Endothelial cell of umbilical vein (primary cell): ENCODE data around the gene MIXL1. TPM values are rescaled to one million over a fixed set of nuclear protein-coding genes. Genes with fewer than 3 reads are reported as not detected.

ENCODE experiments used
- BruUV-seq: library from RNA; stranded (reverse); fragments of 400-500 nt; replicated peaks from 2 replicates; lab custom pipeline; 2021; lab: Mats Ljungman, UMichigan
- CTCF ChIA-PET: fragments of 300-600, 350-600 bp; sonication (Branson Sonifier 250); formaldehyde crosslinking; loops from one replicate; lab custom pipeline; 2021; ENCODE audit warnings: antibody characterized with exemption, inconsistent platforms; lab: Charles Lee
- POLR2A ChIA-PET: fragments of 300-600, 350-600 bp; sonication (Branson Sonifier 250); formaldehyde crosslinking; loops from one replicate; lab custom pipeline; 2021; ENCODE audit warnings: antibody characterized with exemption, inconsistent platforms; lab: Charles Lee
- DNase-seq: peaks from one replicate; pipeline ENCODE4 v3.0.0-alpha.2; 2011; ENCODE audit warnings: low read depth, low spot score
- FAIRE-seq: peaks from 2 replicates; lab custom pipeline; 2011; peaks lifted over from hg19 to GRCh38; lab: Jason Lieb, UNC
- H2AFZ ChIP-seq: 2 replicates; pipeline ENCODE4 v1.6.0; 2012; ENCODE audit warnings: low read depth, low read length, control low read depth, inconsistent platforms
- H3K27ac ChIP-seq: 2 replicates; pipeline ENCODE4 v1.5.1; 2011; ENCODE audit warnings: low read depth, mild to moderate bottlenecking, control low read depth, low read length, moderate library complexity; ENCODE audit not compliant: insufficient read depth
- H3K27me3 ChIP-seq, 2 experiments: 2 replicates each; pipeline versions ENCODE4 v1.6.0 to v1.6.1; 2011; ENCODE audit warnings: low read length in 2 of 2, mixed read lengths in 1 of 2; ENCODE audit not compliant: control insufficient read depth in 2 of 2, insufficient read depth in 2 of 2
- H3K36me3 ChIP-seq, 2 experiments: 2 replicates in 1 of 2; 3 replicates in 1 of 2; pipeline ENCODE4 v1.5.1; 2011; ENCODE audit warnings: low read length in 2 of 2, mild to moderate bottlenecking in 1 of 2, moderate library complexity in 1 of 2; ENCODE audit not compliant: control insufficient read depth in 2 of 2, insufficient read depth in 2 of 2; ENCODE audit errors: extremely low read depth in 1 of 2
- H3K4me1 ChIP-seq: 3 replicates; pipeline ENCODE4 v1.5.1; 2011; ENCODE audit warnings: mild to moderate bottlenecking, low read length; ENCODE audit not compliant: control insufficient read depth, insufficient read depth; ENCODE audit errors: extremely low read depth
- H3K4me2 ChIP-seq: 2 replicates; pipeline ENCODE4 v1.6.1; 2011; ENCODE audit warnings: low read length, control low read depth, mixed read lengths; ENCODE audit not compliant: insufficient read depth
- H3K4me3 ChIP-seq, 3 experiments: fragments of 200-600 bp in 1 of 3; sonication (generic), shearing (Covaris generic) in 1 of 3; replicated peaks in 1 of 3; 2 replicates each; pipeline ENCODE4 v1.5.1; 2011 to 2016; ENCODE audit warnings: control low read depth in 3 of 3, low read length in 3 of 3, mild to moderate bottlenecking in 2 of 3, inconsistent platforms in 1 of 3, low read depth in 1 of 3, moderate library complexity in 1 of 3; ENCODE audit not compliant: insufficient read depth in 1 of 3
- H3K79me2 ChIP-seq: 2 replicates; pipeline ENCODE4 v1.6.0; 2012; ENCODE audit warnings: low read length, inconsistent platforms; ENCODE audit not compliant: control insufficient read depth, insufficient read depth
- H3K9ac ChIP-seq: replicated peaks from 2 replicates; pipeline ENCODE3; 2011; ENCODE audit warnings: low read length, control low read depth; ENCODE audit not compliant: insufficient read depth; ENCODE audit errors: extremely low read depth
- H3K9me1 ChIP-seq: replicated peaks from 3 replicates; pipeline ENCODE4 v1.6.0; 2011; ENCODE audit warnings: mild to moderate bottlenecking, low read length; ENCODE audit not compliant: control insufficient read depth, insufficient read depth; ENCODE audit errors: extremely low read depth
- H3K9me3 ChIP-seq: replicated peaks from 2 replicates; pipeline ENCODE4 v1.5.1; 2012; ENCODE audit warnings: low read length, inconsistent platforms; ENCODE audit not compliant: control insufficient read depth, insufficient read depth
- H4K20me1 ChIP-seq: replicated peaks from 2 replicates; pipeline ENCODE3; 2011; ENCODE audit warnings: mild to moderate bottlenecking, low read length; ENCODE audit not compliant: control insufficient read depth, insufficient read depth; ENCODE audit errors: extremely low read depth
- CTCF ChIP-seq, 2 donors: IDR thresholded peaks; 1 replicate in 1 of 2; 2 replicates in 1 of 2; pipeline ENCODE4 v1.5.1; 2011; ENCODE audit warnings: low read length in 2 of 2, mild to moderate bottlenecking in 2 of 2, moderate library complexity in 2 of 2, control low read depth in 1 of 2, inconsistent platforms in 1 of 2, low read depth in 1 of 2; ENCODE audit not compliant: insufficient read depth in 1 of 2; ENCODE audit errors: extremely low read depth in 1 of 2
- EZH2 ChIP-seq: IDR thresholded peaks from 2 replicates; pipeline ENCODE4 v1.6.1; 2012; ENCODE audit warnings: borderline replicate concordance, low read depth, mild to moderate bottlenecking, moderate library complexity, low read length, inconsistent platforms; ENCODE audit not compliant: severe bottlenecking
- FOS ChIP-seq: IDR thresholded peaks from 2 replicates; pipeline ENCODE4 v1.6.1; 2011; ENCODE audit warnings: mild to moderate bottlenecking, low read length, moderate library complexity, borderline replicate concordance; ENCODE audit not compliant: insufficient read depth
- GATA2 ChIP-seq: IDR thresholded peaks from 2 replicates; pipeline ENCODE4 v1.7.0; 2011; ENCODE audit warnings: low read depth, mild to moderate bottlenecking, moderate library complexity, mixed read lengths, low read length; ENCODE audit not compliant: insufficient read length, insufficient read depth
- JUN ChIP-seq: IDR thresholded peaks from 2 replicates; pipeline ENCODE4 v1.6.1; 2011; ENCODE audit warnings: borderline replicate concordance, low read depth; ENCODE audit not compliant: insufficient read length, insufficient read depth
- MYC ChIP-seq: IDR thresholded peaks from one replicate; pipeline ENCODE4 v1.6.1; 2011; ENCODE audit warnings: mild to moderate bottlenecking, low read depth, low read length
- POLR2AphosphoS5 ChIP-seq: IDR thresholded peaks from 2 replicates; pipeline ENCODE4 v1.6.1; 2012; ENCODE audit warnings: low read depth, mild to moderate bottlenecking, control low read depth, low read length, moderate library complexity; ENCODE audit not compliant: insufficient read depth
- dilution Hi-C: fragments of 300-500 bp; cut with MboI; formaldehyde crosslinking; loops from one replicate; pipeline ENCODE4 v1.15.0; 2019; ENCODE audit warnings: low sequenced_read_pairs; ENCODE audit not compliant: extremely low pct_ligation_motif_present
- intact Hi-C: fragments of 100-400 bp; cut with micrococcal nuclease; formaldehyde crosslinking; loops from one replicate; pipeline ENCODE4 v1.10.0; 2022
- polyA plus RNA-seq, 4 experiments: library from polyadenylated mRNA; depleted of rRNA in 3 of 4; stranded (reverse) in 3 of 4; unstranded in 1 of 4; fragments of >200 nt; gene quantifications; 2 replicates each; pipeline versions ENCODE4 v1.2.1 to v1.2.3, GENCODE V29; 2011 to 2012; ENCODE audit warnings: missing spikeins in 1 of 4
- total RNA-seq: library from RNA; stranded (reverse); gene quantifications from 2 replicates; pipeline ENCODE4 v1.2.3, GENCODE V29; 2021

MIXL1 gene
- total and polyA plus RNA-seq, 2 donors (not counting 3 experiments of a cell fraction or from before 2014, with no cell fraction given) = 0.58 to 1.2 TPM

GRCh38 chr1:226233806-226234205 is 10.3 kb downstream of the MIXL1 start:
- Histone ChIP-seq H3K36me3 (no peaks in the 10 kb centered on the region), H3K27me3 (no peaks in the 10 kb centered on the region), H3K79me2 (no peaks in the 10 kb centered on the region), H3K9me1 (no peaks in the 10 kb centered on the region), H3K27ac (no peak overlapping the region), H2AFZ (no peak overlapping the region), H3K4me1 (no peaks in the 10 kb centered on the region), H3K9me3 (no peaks in the 10 kb centered on the region), H4K20me1 (no peaks in the 10 kb centered on the region), H3K9ac (no peak overlapping the region), H3K4me2 (no peak overlapping the region), H3K4me3 (no peak overlapping the region)
- dilution Hi-C loops (no loop called here), intact Hi-C loops (no loop called here)
- FAIRE-seq (no peak), DNase-seq (no peak)
- no TSS peak for BruUV-seq
- TF ChIP-seq EZH2 = no peak
- POLR2A ChIA-PET = no interaction called here
- CTCF ChIA-PET = interaction anchor here (1.7 kb wide), 1 partner anchor 37 kb away, joined by 4 read pairs; no protein-coding TSS in a partner anchor

- no peaks in the 10 kb centered on the region for H3K27me3 ChIP-seq
- intact Hi-C loops (no loop called here), dilution Hi-C loops (no loop called here)
- no peaks in the 10 kb centered on the region for H3K36me3 ChIP-seq
- H3K9me3 ChIP-seq = no peaks in the 10 kb centered on the region
- H3K9ac ChIP-seq = no peak overlapping the region
- H3K9me1 ChIP-seq = no peaks in the 10 kb centered on the region
- no peak overlapping the region for H3K4me3 ChIP-seq
- BruUV-seq = no TSS peak
- no peak overlapping the region for H3K4me2 ChIP-seq
- H4K20me1 ChIP-seq = no peaks in the 10 kb centered on the region
- DNase-seq = no peak
- no peaks in the 10 kb centered on the region for H3K4me1 ChIP-seq
- no peak overlapping the region for H3K27ac ChIP-seq
- TF ChIP-seq GATA2 = no peak
- no peak for TF ChIP-seq FOS
- TF ChIP-seq JUN = no peak
- no peak for TF ChIP-seq CTCF (IDR thresholded peaks at IDR 0.05; ENCODE audit: extremely low read depth in 1 of 2, insufficient read depth in 1 of 2, low read depth in 1 of 2, low read length in 2 of 2)
- no peak for TF ChIP-seq MYC
- TF ChIP-seq POLR2AphosphoS5 = no peak
- ChIA-PET CTCF (no interaction called here), POLR2A (no interaction called here)
- no peak overlapping the region for H2AFZ ChIP-seq
- no peaks in the 10 kb centered on the region for H3K79me2 ChIP-seq
- FAIRE-seq = no peak
These were observed 13.4 kb downstream of the MIXL1 start for GRCh38 chr1:226236826-226237225.
